Vagina (tissue), 2 donors: ENCODE data around the gene COPS2. TPM values are rescaled to one million over a fixed set of nuclear protein-coding genes. Genes with fewer than 3 reads are reported as not detected.
A peak's percentile ranks its signal among the peaks of the same experiment; 100 is the strongest.

Experiments
- DNase-seq, 2 donors: peaks; one replicate each; pipeline ENCODE4 v3.0.0-alpha.2; 2017; ENCODE audit errors: extremely low spot score in 2 of 2
- H3K27ac ChIP-seq: fragments of 200-600 bp; sonication (generic); one replicate; pipeline ENCODE4 v1.5.1; 2019
- H3K27me3 ChIP-seq: fragments of 200-600 bp; sonication (generic); one replicate; pipeline ENCODE4 v1.5.1; 2019
- H3K36me3 ChIP-seq, 2 donors: fragments of 200-600 bp; sonication (generic); one replicate each; pipeline ENCODE4 v1.5.1; 2017 to 2019
- H3K4me1 ChIP-seq: fragments of 200-600 bp; sonication (generic); one replicate; pipeline ENCODE4 v1.5.1; 2019
- H3K4me3 ChIP-seq, 2 donors: fragments of 200-600 bp; sonication (generic); 1 replicate in 1 of 2; 2 replicates in 1 of 2; pipeline ENCODE4 v1.5.1; 2016 to 2019
- H3K9me3 ChIP-seq: fragments of 200-600 bp; sonication (generic); one replicate; pipeline ENCODE4 v1.5.1; 2019
- CTCF ChIP-seq, 3 experiments: fragments of 450-650 bp in 2 of 3; fragments of 200-600 bp in 1 of 3; sonication (generic) in 1 of 3; IDR thresholded peaks; one replicate each; pipeline ENCODE4 v1.5.1; 2017 to 2019; ENCODE audit warnings: antibody characterized with exemption in 3 of 3, mild to moderate bottlenecking in 2 of 3, moderate library complexity in 2 of 3
- POLR2A ChIP-seq, 2 donors: fragments of 450-650 bp; IDR thresholded peaks; one replicate each; pipeline ENCODE4 v1.6.1; 2017; ENCODE audit warnings: antibody characterized with exemption in 2 of 2, mild to moderate bottlenecking in 2 of 2, moderate library complexity in 2 of 2
- POLR2AphosphoS5 ChIP-seq, 2 donors: sonication (generic); formaldehyde crosslinking; IDR thresholded peaks; one replicate each; pipeline ENCODE4 v1.9.0; 2017; ENCODE audit warnings: antibody characterized with exemption in 2 of 2, mild to moderate bottlenecking in 2 of 2, low read depth in 1 of 2; ENCODE audit not compliant: insufficient read depth in 1 of 2
- intact Hi-C: fragments of 100-400 bp; cut with DNase I; formaldehyde crosslinking; loops from one replicate; pipeline ENCODE4 v1.15.1; 2023
- total RNA-seq: library from RNA; depleted of rRNA; stranded (reverse); fragments of >200 nt; gene quantifications from one replicate; pipeline ENCODE4 v1.2.3, GENCODE V29; 2016

COPS2 gene
- total RNA-seq, 1 donor from 2014 or later: 45.2 TPM

GRCh38 chr15:49171790-49172189, 16.4 kb upstream of the COPS2 start:
- no peak overlapping the region for H3K4me3 ChIP-seq

GRCh38 chr15:49169880-49170597, 14.6 kb upstream of the COPS2 start, which contains the start of gene GALK2:
Gene GALK2, plus strand, starts transcription at chr15:49170247. Its CDS starts 76 bp downstream, at chr15:49170323.
- intact Hi-C loops: no loop called here

More at GRCh38 chr15:49171790-49172189, 16.4 kb upstream of the COPS2 start:
- Histone ChIP-seq H3K4me1 (peaks cover 4% of the 10 kb centered on the region), H3K36me3 (no peaks in the 10 kb centered on the region), H3K27me3 (no peaks in the 10 kb centered on the region), H3K9me3 (no peaks in the 10 kb centered on the region), H3K27ac (no peak overlapping the region)
- TF ChIP-seq POLR2AphosphoS5 (IDR thresholded peaks at IDR 0.05; ENCODE audit: insufficient read depth in 1 of 2, low read depth in 1 of 2) (no peak), CTCF (IDR thresholded peaks at IDR 0.05) (no peak), POLR2A (IDR thresholded peaks at IDR 0.05) (no peak)
- no peak for DNase-seq
- intact Hi-C loops: no loop called here

GRCh38 chr15:49168016-49168415, 12.6 kb upstream of the COPS2 start:
- intact Hi-C loops: no loop called here
- H3K4me1 ChIP-seq: peaks cover 4% of the 10 kb centered on the region
- H3K36me3 ChIP-seq: no peaks in the 10 kb centered on the region
- H3K4me3 ChIP-seq: no peak overlapping the region
- TF ChIP-seq CTCF (IDR thresholded peaks at IDR 0.05) (no peak), POLR2AphosphoS5 (IDR thresholded peaks at IDR 0.05; ENCODE audit: insufficient read depth in 1 of 2, low read depth in 1 of 2) (no peak), POLR2A (IDR thresholded peaks at IDR 0.05) (no peak)
- no peak overlapping the region for H3K27ac ChIP-seq
- no peak for DNase-seq
- no peaks in the 10 kb centered on the region for H3K27me3 ChIP-seq
- no peaks in the 10 kb centered on the region for H3K9me3 ChIP-seq

More at GRCh38 chr15:49169880-49170597, 14.6 kb upstream of the COPS2 start, which contains the start of gene GALK2:
- Histone ChIP-seq H3K27me3 (no peaks in the 10 kb centered on the region), H3K4me1 (peaks cover 4% of the 10 kb centered on the region), H3K9me3 (no peaks in the 10 kb centered on the region), H3K36me3 (no peaks in the 10 kb centered on the region), H3K27ac (peak within 1 kb of the TSS; percentile 89), H3K4me3 (peak within 1 kb of the TSS; percentile 65 to 77)
- TF ChIP-seq POLR2A (IDR thresholded peaks at IDR 0.05) (peak in 1 of 2 donors; percentile 18), CTCF (IDR thresholded peaks at IDR 0.05) (no peak), POLR2AphosphoS5 (IDR thresholded peaks at IDR 0.05; ENCODE audit: insufficient read depth in 1 of 2, low read depth in 1 of 2) (peak; percentile 86 to 93)
- DNase-seq: peak in 1 of 2 donors; percentile 93

DNA sequence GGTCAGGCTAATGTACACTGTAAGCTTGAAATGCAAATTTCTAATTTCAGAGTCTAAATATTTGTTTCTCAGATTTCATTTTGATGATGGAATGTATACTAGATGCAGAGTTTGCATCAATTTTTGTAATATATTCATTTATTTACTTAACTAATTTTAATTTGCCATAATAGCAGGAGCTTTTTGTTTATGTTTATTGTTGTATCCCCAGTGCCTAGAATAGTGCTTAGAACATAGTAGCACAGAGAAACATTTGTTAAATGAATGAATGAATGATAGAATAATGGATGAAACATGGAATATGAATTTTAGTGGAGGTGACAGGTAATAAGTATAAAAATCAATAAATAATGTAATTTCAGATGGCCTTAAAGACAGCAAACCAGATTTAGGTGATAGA, 9.5 kb upstream of the COPS2 start:
- no peak overlapping the region for H3K27ac ChIP-seq
- no peaks in the 10 kb centered on the region for H3K9me3 ChIP-seq
- H3K27me3 ChIP-seq: no peaks in the 10 kb centered on the region
- H3K4me1 ChIP-seq: no peaks in the 10 kb centered on the region
- peaks cover 0 to 3% of the 10 kb centered on the region in 2 donors for H3K36me3 ChIP-seq
- DNase-seq: no peak
- intact Hi-C loops: no loop called here
- TF ChIP-seq POLR2A (IDR thresholded peaks at IDR 0.05) (no peak), POLR2AphosphoS5 (IDR thresholded peaks at IDR 0.05; ENCODE audit: insufficient read depth in 1 of 2, low read depth in 1 of 2) (no peak), CTCF (IDR thresholded peaks at IDR 0.05) (no peak)
- no peak overlapping the region for H3K4me3 ChIP-seq

GRCh38 chr15:49163678-49164077, 8.3 kb upstream of the COPS2 start:
- Histone ChIP-seq H3K36me3 (peaks cover 0 to 3% of the 10 kb centered on the region in 2 donors), H3K4me3 (no peak overlapping the region), H3K9me3 (no peaks in the 10 kb centered on the region), H3K27me3 (no peaks in the 10 kb centered on the region), H3K27ac (no peak overlapping the region), H3K4me1 (no peaks in the 10 kb centered on the region)
- intact Hi-C loops: no loop called here
- TF ChIP-seq CTCF (IDR thresholded peaks at IDR 0.05) (no peak), POLR2AphosphoS5 (IDR thresholded peaks at IDR 0.05; ENCODE audit: insufficient read depth in 1 of 2, low read depth in 1 of 2) (no peak)
- no peak for DNase-seq
